Panc1 (cell line): Measurements from ENCODE around the gene SUGP1. TPM values are rescaled to one million over a fixed set of nuclear protein-coding genes. Genes with fewer than 3 reads are reported as not detected.

ENCODE experiments used
- ATAC-seq: fragments of 200-7000 bp; cut with Tn5 transposase; 2 replicates; pipeline ENCODE4 v1.9.1; 2020; ENCODE audit warnings: mild to moderate bottlenecking, moderate library complexity
- BruUV-seq: library from RNA; stranded (reverse); fragments of 400-500 nt; replicated peaks from 2 replicates; lab custom pipeline; 2021; lab: Mats Ljungman, UMichigan
- CTCF ChIA-PET: fragments of 300-600 bp; sonication (Branson Sonifier 250); formaldehyde crosslinking; loops from one replicate; lab custom pipeline; 2022; ENCODE audit warnings: antibody characterized with exemption; lab: Charles Lee
- POLR2A ChIA-PET: fragments of 300-600 bp; sonication (Branson Sonifier 250); formaldehyde crosslinking; loops from one replicate; lab custom pipeline; 2022; ENCODE audit warnings: antibody characterized with exemption; lab: Charles Lee
- DNase-seq: peaks from one replicate; pipeline ENCODE4 v3.0.0-alpha.2; 2010; ENCODE audit warnings: low read depth, low spot score
- H3K27ac ChIP-seq: 2 replicates; pipeline ENCODE4 v1.5.1; 2011; ENCODE audit warnings: mild to moderate bottlenecking, low read length, inconsistent platforms
- H3K27me3 ChIP-seq: fragments of 200-500 bp; sonication (Bioruptor generic); 2 replicates; pipeline ENCODE4 v1.6.0; 2014; ENCODE audit warnings: low read length, inconsistent platforms; ENCODE audit not compliant: control insufficient read depth, insufficient read depth
- H3K36me3 ChIP-seq: fragments of 200-500 bp; sonication (Bioruptor generic); 2 replicates; pipeline ENCODE4 v1.5.1; 2014; ENCODE audit warnings: inconsistent platforms, mild to moderate bottlenecking, low read length, moderate library complexity; ENCODE audit not compliant: control insufficient read depth, insufficient read depth
- H3K4me1 ChIP-seq: 2 replicates; pipeline ENCODE4 v1.5.1; 2011; ENCODE audit warnings: inconsistent platforms, mild to moderate bottlenecking, low read length, moderate library complexity; ENCODE audit not compliant: control insufficient read depth, insufficient read depth
- H3K4me3 ChIP-seq, 2 experiments: 2 replicates each; pipeline ENCODE4 v1.5.1; 2011 to 2012; ENCODE audit warnings: low read depth in 2 of 2, low read length in 2 of 2, mild to moderate bottlenecking in 2 of 2, inconsistent platforms in 1 of 2, moderate library complexity in 1 of 2
- H3K9me3 ChIP-seq: fragments of 200-500 bp; sonication (Bioruptor generic); 2 replicates; pipeline ENCODE4 v1.5.1; 2014; ENCODE audit warnings: low read depth, mild to moderate bottlenecking, inconsistent platforms, low read length, moderate library complexity; ENCODE audit not compliant: control insufficient read depth, insufficient read depth
- CTCF ChIP-seq: fragments of 450-650 bp; IDR thresholded peaks from 2 replicates; pipeline ENCODE4 v1.5.1; 2017; ENCODE audit warnings: mild to moderate bottlenecking
- POLR2AphosphoS5 ChIP-seq: IDR thresholded peaks from 2 replicates; pipeline ENCODE4 v1.6.1; 2012; ENCODE audit warnings: mild to moderate bottlenecking, low read depth, low read length, moderate library complexity
- REST ChIP-seq, 2 experiments: IDR thresholded peaks; 2 replicates each; pipeline ENCODE4 v1.6.1; 2011 to 2012; ENCODE audit warnings: low read depth in 2 of 2, control low read depth in 1 of 2, low read length in 1 of 2, mild to moderate bottlenecking in 1 of 2, moderate library complexity in 1 of 2; ENCODE audit not compliant: insufficient read depth in 1 of 2
- SIN3A ChIP-seq: IDR thresholded peaks from 2 replicates; pipeline ENCODE4 v1.6.1; 2012; ENCODE audit warnings: low read depth, mild to moderate bottlenecking, low read length, moderate library complexity, borderline replicate concordance; ENCODE audit not compliant: insufficient read depth
- TCF7L2 ChIP-seq: IDR thresholded peaks from 2 replicates; pipeline ENCODE4 v1.6.1; 2011; ENCODE audit warnings: mild to moderate bottlenecking, low read depth, low read length, inconsistent platforms
- in situ Hi-C: cut with HindIII; loops from 2 replicates; pipeline ENCODE4 v1.10.0; 2016; ENCODE audit warnings: low sequenced_read_pairs, low pct_unique_long_range_greater_than_20kb
- intact Hi-C: fragments of 100-400 bp; cut with micrococcal nuclease; formaldehyde crosslinking; loops from one replicate; pipeline ENCODE4 v1.10.0; 2022; ENCODE audit not compliant: unreplicated experiment
- total RNA-seq: library from RNA; stranded (reverse); gene quantifications from one replicate; pipeline ENCODE4 v1.2.1, GENCODE V29; 2021; ENCODE audit not compliant: unreplicated experiment

Gene SUGP1
- total RNA-seq, 1 experiment from 2014 or later: 41.5 TPM

GRCh38 chr19:19261350-19262189 lies 58.7 kb downstream of the SUGP1 start:
- Histone ChIP-seq H3K4me1 (no peaks in the 10 kb centered on the region), H3K9me3 (no peaks in the 10 kb centered on the region), H3K27ac (no peak overlapping the region), H3K4me3 (no peak overlapping the region), H3K27me3 (no peaks in the 10 kb centered on the region), H3K36me3 (no peaks in the 10 kb centered on the region)
- ChIA-PET CTCF (interaction anchor here (0.7 kb wide), 1 partner anchor 27 kb away, joined by 8 read pairs; no protein-coding TSS in a partner anchor), POLR2A (no interaction called here)
- DNase-seq (no peak), ATAC-seq (no peak)
- intact Hi-C loops (no loop called here), in situ Hi-C loops (no loop called here)
- TF ChIP-seq POLR2AphosphoS5: no peak
- BruUV-seq: no TSS peak

GRCh38 chr19:19260417-19261214 lies 59.7 kb downstream of the SUGP1 start:
- intact Hi-C loops (no loop called here), in situ Hi-C loops (no loop called here)
- CTCF ChIA-PET: no interaction called here
- no peak for DNase-seq
- TF ChIP-seq REST (IDR thresholded peaks at IDR 0.05; ENCODE audit: insufficient read depth in 1 of 2, low read depth in 2 of 2, low read length in 1 of 2) (no peak), SIN3A (no peak), TCF7L2 (no peak), CTCF (no peak), POLR2AphosphoS5 (no peak)
- no peaks in the 10 kb centered on the region for H3K4me1 ChIP-seq
- ATAC-seq: no peak
- H3K36me3 ChIP-seq: no peaks in the 10 kb centered on the region
- no TSS peak for BruUV-seq
- no peak overlapping the region for H3K4me3 ChIP-seq
- no peak overlapping the region for H3K27ac ChIP-seq
- POLR2A ChIA-PET: interaction anchor here (0.6 kb wide), 1 partner anchor 233 kb away, joined by 3 read pairs; no protein-coding TSS in a partner anchor
- H3K27me3 ChIP-seq: no peaks in the 10 kb centered on the region
- H3K9me3 ChIP-seq: no peaks in the 10 kb centered on the region
